ENCODE measurements around the gene CASP6.

Gene CASP6

DNA sequence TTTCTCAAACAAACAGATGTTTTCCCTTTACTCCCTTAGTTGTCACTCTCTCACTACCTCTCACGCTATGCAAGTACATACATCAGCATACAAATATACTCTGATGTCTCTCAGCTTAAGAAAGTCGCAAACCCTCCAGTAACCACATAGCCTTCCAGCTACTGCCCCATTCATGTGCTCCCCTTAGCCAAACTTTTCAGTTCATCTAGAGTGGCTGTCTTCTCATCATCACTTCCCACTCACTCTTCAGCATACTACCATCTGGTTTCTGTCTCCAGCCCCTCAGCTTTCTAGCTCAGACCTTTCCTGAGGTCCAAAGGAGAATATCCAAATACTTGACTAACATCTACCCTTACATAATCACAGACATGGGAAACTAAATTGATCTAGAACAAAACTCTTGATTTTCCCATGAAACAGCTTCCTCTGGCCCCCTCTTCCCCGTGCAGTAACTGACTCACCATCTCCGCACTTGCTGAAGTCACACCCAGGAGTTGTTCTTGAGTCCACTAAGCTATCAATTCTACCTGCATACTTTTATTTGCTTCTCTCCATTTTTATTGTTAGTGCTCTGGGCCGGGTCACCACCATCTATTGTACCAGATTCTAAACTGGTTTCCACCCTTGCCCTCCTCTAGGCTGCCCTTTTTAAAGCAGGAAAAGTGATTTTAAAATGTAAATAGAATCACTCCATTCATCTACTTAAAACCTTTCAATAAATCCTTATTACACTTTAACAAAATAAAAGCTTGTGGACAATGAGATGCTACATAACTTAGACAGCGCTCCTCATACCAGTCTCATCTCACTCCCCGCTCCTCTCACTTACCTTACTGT is 57.2 kb downstream of the CASP6 start:
- TF ChIP-seq, protein P1, sequence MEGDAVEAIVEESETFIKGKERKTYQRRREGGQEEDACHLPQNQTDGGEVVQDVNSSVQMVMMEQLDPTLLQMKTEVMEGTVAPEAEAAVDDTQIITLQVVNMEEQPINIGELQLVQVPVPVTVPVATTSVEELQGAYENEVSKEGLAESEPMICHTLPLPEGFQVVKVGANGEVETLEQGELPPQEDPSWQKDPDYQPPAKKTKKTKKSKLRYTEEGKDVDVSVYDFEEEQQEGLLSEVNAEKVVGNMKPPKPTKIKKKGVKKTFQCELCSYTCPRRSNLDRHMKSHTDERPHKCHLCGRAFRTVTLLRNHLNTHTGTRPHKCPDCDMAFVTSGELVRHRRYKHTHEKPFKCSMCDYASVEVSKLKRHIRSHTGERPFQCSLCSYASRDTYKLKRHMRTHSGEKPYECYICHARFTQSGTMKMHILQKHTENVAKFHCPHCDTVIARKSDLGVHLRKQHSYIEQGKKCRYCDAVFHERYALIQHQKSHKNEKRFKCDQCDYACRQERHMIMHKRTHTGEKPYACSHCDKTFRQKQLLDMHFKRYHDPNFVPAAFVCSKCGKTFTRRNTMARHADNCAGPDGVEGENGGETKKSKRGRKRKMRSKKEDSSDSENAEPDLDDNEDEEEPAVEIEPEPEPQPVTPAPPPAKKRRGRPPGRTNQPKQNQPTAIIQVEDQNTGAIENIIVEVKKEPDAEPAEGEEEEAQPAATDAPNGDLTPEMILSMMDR (IDR thresholded peaks at IDR 0.05; ENCODE audit: control insufficient read depth, insufficient read depth, low read depth, low read length, missing control alignments): no peak
- H3K4me3 ChIP-seq (ENCODE audit: control insufficient read depth, low read depth, low read length): no peak overlapping the region
- no peak for DNase-seq (ENCODE audit: low read depth)

DNA sequence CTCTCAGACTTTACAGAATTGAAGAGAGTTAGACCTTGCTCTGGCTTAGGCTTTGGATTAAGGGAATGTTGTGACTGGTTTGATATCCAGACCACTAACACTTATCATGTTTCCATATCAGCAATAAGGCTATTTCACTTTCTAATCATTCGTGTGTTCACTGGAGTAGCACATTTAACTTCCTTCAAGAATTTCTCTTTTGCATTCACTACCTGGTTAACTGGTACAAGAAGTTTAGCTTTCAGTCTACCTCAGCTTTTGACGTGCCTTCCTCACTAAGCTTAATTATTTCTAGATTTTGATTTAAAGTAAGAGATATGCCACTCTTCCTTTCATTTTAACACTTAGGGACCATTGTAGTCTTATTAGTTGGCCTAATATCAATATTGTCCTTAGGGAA is 62.6 kb downstream of the CASP6 start:
- no peak overlapping the region for H3K4me3 ChIP-seq (ENCODE audit: control insufficient read depth, low read depth, low read length)
- no peak for DNase-seq (ENCODE audit: low read depth)
- TF ChIP-seq, protein P1 (IDR thresholded peaks at IDR 0.05; ENCODE audit: control insufficient read depth, insufficient read depth, low read depth, low read length, missing control alignments): no peak
